DOHH2 (cell line): ENCODE results near the gene HELZ.

Source experiments
- CTCF ChIP-seq: fragments of 200-600 bp; sonication (generic); IDR thresholded peaks from one replicate; pipeline ENCODE4 v1.5.1; 2014; ENCODE audit warnings: antibody characterized with exemption, mild to moderate bottlenecking, low read depth, low read length; ENCODE audit not compliant: poor library complexity, severe bottlenecking
- EZH2phosphoT487 ChIP-seq: fragments of 200-600 bp; sonication (generic); IDR thresholded peaks from 2 replicates; pipeline ENCODE4 v1.6.1; 2017; ENCODE audit warnings: borderline replicate concordance, mild to moderate bottlenecking, antibody characterized with exemption, low read length, moderate library complexity, mixed read lengths

GRCh38 chr17:67130768-67131167 is 114.2 kb downstream of the HELZ start:
- TF ChIP-seq CTCF (no peak), EZH2phosphoT487 (no peak)
